Measurements from ENCODE around the gene SPDYE16.

- TF ChIP-seq POLR2A (IDR thresholded peaks at IDR 0.05) (no peak), CTCF (IDR thresholded peaks at IDR 0.05 in 4 of 5, conservative IDR thresholded peaks at IDR 0.05 in 1 of 5) (no peak)
Observed at GRCh38 chr7:76506081-76506440, 37.0 kb downstream of the SPDYE16 start.

All from gastrocnemius medialis (tissue), 4 donors.